Activated T-cell treated with anti-CD3 and anti-CD28 coated beads, Interleukin-2, amount 50 U/mL, for 24 hours (primary cell): ENCODE data around the gene PPP1R17.

Experiments used
- DNase-seq: peaks from one replicate; pipeline ENCODE4 v3.0.0-alpha.2; 2020
- H3K27ac Mint-ChIP-seq: 2 replicates; pipeline ENCODE4 v1.8.0; 2020; ENCODE audit warnings: mild to moderate bottlenecking, mixed read lengths
- H3K27me3 Mint-ChIP-seq: 2 replicates; pipeline ENCODE4 v1.8.0; 2020; ENCODE audit warnings: mixed read lengths
- H3K36me3 Mint-ChIP-seq: 2 replicates; pipeline ENCODE4 v1.8.0; 2020; ENCODE audit warnings: low read depth, mixed read lengths
- H3K4me1 Mint-ChIP-seq: 2 replicates; pipeline ENCODE4 v1.8.0; 2020; ENCODE audit warnings: low read depth, mixed read lengths
- H3K4me3 Mint-ChIP-seq: 2 replicates; pipeline ENCODE4 v1.8.0; 2020; ENCODE audit warnings: mild to moderate bottlenecking, moderate library complexity, mixed read lengths
- H3K9me3 Mint-ChIP-seq: 2 replicates; pipeline ENCODE4 v1.8.0; 2020; ENCODE audit warnings: mixed read lengths

The PPP1R17 gene

DNA sequence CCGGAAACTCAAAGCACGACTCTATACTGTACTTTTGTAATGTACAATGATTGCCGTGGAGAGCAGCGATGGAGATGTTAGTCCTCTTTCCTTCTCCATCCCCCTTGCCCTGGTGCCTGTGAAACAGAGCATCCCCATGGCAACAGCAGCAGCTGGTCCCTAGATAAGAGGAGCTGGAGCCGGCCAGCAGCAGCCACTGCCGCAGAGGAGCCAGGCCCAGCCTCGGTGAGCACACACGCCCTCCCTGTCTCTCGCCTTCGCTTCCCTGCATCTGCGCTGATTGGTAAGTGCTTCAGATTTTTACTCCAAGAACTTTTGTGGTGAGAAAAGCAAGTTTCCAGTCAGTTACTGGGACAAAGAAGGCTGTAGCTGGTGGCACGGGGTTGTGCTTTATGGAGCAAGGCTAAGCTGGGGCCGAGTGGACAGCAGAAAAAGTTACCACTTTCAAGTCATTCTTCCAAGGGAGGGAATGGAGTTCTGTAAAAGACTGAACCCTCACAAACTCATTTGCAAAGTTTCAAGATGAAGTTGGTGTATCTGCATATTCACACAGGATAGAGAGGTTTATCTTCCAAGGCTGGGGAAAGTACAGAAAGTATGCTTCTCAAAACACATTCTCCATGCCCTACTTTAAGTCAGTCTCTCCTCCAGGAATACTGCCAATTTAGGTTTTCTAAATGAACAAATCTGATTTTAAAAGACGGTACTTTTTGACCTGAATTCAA, at the start of gene PPP1R17:
Gene PPP1R17 (plus strand): TSS at position 192 of the 725 bp plus-strand sequence. CDS start 5,227 bp downstream, outside the sequence.
- DNase-seq = no peak
- no peaks in the 10 kb centered on the region for H3K9me3 Mint-ChIP-seq
- H3K4me3 Mint-ChIP-seq = no peak within 1 kb of the TSS
- H3K27ac Mint-ChIP-seq = no peak within 1 kb of the TSS
- H3K36me3 Mint-ChIP-seq = no peaks in the 10 kb centered on the region
- H3K4me1 Mint-ChIP-seq = no peaks in the 10 kb centered on the region
- no peaks in the 10 kb centered on the region for H3K27me3 Mint-ChIP-seq

DNA sequence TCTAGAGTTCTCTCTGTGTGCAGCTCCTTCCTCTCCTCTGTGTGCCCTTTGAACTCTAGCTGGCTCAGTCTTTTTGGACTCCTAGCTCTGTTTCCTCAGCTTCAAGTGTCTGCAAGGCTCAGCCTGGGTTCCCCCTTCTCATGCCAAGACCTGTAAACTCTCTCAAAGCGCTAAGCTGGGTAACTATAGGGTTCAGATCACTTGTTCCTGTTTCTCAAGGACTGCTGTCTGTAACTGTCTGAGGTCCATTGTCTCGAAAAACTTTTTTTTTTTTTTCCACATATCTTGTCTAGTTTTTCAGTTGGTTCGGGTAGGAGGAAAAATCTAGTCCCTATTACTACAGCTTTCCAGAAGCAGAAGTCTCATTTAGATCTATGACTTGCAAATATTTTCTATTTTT, 46.6 kb upstream of the PPP1R17 start:
- Mint-ChIP-seq H3K27me3 (no peaks in the 10 kb centered on the region), H3K4me1 (no peaks in the 10 kb centered on the region), H3K4me3 (no peak overlapping the region), H3K27ac (no peak overlapping the region), H3K9me3 (no peaks in the 10 kb centered on the region), H3K36me3 (no peaks in the 10 kb centered on the region)
- DNase-seq = no peak

DNA sequence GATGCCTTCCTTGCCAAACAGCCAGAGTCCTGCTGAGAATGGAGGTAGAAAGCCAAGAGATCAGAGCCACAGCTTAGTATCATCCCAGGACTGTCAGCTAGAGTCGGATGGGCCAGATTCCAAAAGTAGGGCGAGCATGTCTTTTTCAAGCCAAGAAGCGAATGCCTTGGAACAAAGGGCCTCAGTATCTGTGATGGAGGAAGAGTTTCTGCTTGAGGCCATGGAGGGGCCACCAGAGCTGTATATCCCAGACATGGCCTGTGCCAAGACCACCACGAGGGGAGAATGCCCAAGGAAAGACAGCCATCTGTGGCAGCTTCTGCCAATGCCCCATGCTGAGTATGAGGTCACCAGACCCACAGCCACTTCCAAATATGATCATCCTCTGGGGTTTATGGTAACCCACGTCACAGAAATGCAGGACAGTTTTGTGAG, 44.3 kb upstream of the PPP1R17 start:
- Mint-ChIP-seq H3K4me3 (no peak overlapping the region), H3K4me1 (no peaks in the 10 kb centered on the region), H3K27ac (no peak overlapping the region), H3K27me3 (no peaks in the 10 kb centered on the region), H3K36me3 (no peaks in the 10 kb centered on the region), H3K9me3 (no peaks in the 10 kb centered on the region)
- no peak for DNase-seq

DNA sequence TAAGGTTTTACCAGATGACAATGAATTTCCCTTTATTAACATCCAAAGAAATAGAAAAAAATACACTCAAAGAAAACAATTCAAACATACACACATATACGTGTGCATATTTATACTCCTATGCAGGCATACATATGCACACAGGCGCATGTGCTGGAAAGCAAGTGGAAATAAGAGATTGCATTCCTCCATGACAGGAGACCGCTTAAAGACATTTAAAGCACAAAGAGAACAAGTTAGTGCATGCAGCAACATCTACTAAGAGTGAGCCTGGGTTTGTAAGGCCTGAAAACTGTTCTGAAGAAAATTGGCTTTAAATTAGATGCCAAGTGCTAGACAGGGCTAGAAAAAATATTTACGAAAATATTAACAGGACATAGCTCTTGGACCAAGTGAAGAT, 40.1 kb upstream of the PPP1R17 start:
- Mint-ChIP-seq H3K4me1 (no peaks in the 10 kb centered on the region), H3K9me3 (no peaks in the 10 kb centered on the region), H3K36me3 (no peaks in the 10 kb centered on the region), H3K27me3 (no peaks in the 10 kb centered on the region), H3K27ac (no peak overlapping the region), H3K4me3 (no peak overlapping the region)
- no peak for DNase-seq

DNA sequence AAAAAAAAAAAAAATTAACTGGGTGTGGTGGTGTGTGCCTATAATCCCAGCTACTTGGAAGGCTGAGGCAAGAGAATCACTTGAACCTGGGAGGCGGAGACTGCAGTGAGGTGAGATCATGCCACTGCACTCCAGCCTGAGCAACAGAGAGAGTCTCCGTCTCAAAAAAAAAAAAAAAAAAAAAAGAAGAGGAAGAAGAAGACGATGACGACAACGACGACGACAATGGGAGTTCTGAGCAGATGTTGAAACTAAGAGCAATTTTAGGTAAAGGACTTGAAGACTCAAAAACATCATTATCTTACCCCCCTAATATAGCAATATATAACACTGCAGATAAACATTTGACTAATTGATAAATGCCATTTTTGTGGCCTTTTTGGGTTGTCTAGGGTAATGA, 39.5 kb upstream of the PPP1R17 start:
- no peak for DNase-seq

DNA sequence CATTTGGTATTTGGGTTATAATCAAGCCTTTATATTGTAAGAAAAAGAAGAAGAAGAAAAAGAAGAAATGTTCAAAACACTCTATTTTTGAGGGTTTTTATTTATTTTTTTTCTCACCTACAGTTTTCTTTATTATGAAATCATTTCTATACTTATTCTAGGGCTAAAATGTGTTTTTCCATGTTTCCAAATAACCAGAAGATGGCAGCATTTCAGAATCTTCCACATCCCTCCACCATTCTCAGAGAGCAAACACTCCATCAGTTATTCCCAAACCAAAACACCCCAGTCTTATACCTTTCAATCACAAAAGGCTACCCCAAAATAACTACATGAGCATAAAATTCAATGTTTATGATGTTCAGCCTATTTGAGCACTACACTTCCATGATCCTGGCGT, 38.7 kb upstream of the PPP1R17 start:
- no peaks in the 10 kb centered on the region for H3K4me1 Mint-ChIP-seq
- H3K36me3 Mint-ChIP-seq = no peaks in the 10 kb centered on the region
- no peaks in the 10 kb centered on the region for H3K9me3 Mint-ChIP-seq
- no peaks in the 10 kb centered on the region for H3K27me3 Mint-ChIP-seq
- H3K27ac Mint-ChIP-seq = no peak overlapping the region
- DNase-seq = no peak
- no peak overlapping the region for H3K4me3 Mint-ChIP-seq

More for the DNA sequence above, 39.5 kb upstream of the PPP1R17 start:
- no peaks in the 10 kb centered on the region for H3K4me1 Mint-ChIP-seq
- no peak overlapping the region for H3K4me3 Mint-ChIP-seq
- H3K36me3 Mint-ChIP-seq = no peaks in the 10 kb centered on the region
- no peak overlapping the region for H3K27ac Mint-ChIP-seq
- H3K27me3 Mint-ChIP-seq = no peaks in the 10 kb centered on the region
- H3K9me3 Mint-ChIP-seq = no peaks in the 10 kb centered on the region

DNA sequence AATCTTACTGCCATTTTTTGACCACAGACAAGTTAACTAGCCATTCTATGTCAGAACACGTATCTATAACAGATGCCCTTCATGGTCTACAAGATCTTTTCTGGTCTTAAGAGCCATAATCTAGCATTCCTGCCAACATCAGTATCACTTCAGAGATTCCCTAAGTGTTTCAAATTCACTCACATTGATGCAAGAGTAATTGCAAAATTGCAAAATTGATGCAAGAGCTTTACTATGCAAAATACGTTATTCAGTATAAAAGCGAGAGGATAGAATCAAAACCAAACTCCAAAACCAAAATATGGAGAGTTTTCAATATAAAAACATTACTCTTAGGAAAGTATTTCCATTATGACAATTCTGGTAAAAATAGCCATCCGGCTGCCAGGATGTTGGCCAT, 38.1 kb upstream of the PPP1R17 start:
- Mint-ChIP-seq H3K4me3 (no peak overlapping the region), H3K27me3 (no peaks in the 10 kb centered on the region), H3K27ac (no peak overlapping the region), H3K9me3 (no peaks in the 10 kb centered on the region), H3K36me3 (no peaks in the 10 kb centered on the region), H3K4me1 (no peaks in the 10 kb centered on the region)
- DNase-seq = no peak

DNA sequence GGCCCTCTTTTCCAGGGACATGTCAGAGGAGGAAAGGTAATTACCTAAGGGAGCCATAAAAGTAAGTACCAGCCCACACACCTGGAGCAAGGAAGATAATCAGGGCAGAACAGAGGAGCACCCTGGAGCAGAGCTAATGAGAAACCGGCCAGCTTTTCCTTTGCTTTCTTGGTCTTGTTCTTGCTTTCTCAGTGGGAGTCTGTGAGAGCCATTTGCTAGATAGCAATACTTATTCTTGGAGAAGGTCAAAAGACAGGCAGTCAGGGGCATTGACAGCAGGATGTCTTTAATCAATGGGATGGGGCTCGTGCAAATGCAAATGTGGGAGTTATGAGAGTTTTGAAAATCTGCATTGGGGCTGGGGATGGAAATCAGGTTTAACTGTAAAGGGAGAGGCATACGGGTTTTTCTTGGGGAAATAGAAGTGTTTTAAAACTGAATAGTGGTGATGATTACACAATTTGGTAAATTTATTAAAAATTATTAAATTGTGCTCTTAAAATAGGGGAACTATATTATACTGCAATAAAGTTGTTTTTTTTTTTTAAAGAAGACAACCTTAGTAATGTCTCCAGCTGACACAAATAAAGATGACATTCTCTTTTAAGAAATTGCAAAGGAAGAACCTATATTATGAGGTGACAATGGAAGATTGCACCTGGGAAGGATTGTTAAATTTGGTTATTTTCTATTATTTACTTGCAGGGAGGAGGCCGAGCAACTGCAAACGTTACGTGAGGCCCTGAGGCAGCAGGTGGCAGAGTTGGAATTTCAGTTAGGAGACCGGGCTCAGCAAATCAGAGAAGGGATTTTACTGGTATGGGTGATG, 35.6 kb upstream of the PPP1R17 start:
- no peak overlapping the region for H3K27ac Mint-ChIP-seq
- no peaks in the 10 kb centered on the region for H3K4me1 Mint-ChIP-seq

DNA sequence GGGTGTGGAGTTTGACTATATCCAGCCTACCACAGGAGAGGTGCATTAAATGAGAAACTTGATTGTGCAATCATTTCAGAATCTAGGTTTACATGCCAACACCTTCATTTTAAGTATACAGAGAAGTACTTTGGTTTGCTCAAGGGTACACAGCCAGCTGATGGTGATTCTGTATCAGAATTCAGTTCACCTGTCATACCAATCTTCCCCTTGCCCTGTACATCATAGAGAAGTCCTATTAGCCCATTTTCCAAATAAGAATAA, 35.0 kb upstream of the PPP1R17 start:
- H3K4me1 Mint-ChIP-seq = no peaks in the 10 kb centered on the region
- no peaks in the 10 kb centered on the region for H3K9me3 Mint-ChIP-seq
- no peak overlapping the region for H3K27ac Mint-ChIP-seq
- no peaks in the 10 kb centered on the region for H3K27me3 Mint-ChIP-seq
- no peak overlapping the region for H3K4me3 Mint-ChIP-seq
- DNase-seq = no peak
- no peaks in the 10 kb centered on the region for H3K36me3 Mint-ChIP-seq

More for the DNA sequence above, 35.6 kb upstream of the PPP1R17 start:
- no peaks in the 10 kb centered on the region for H3K9me3 Mint-ChIP-seq
- no peak for DNase-seq
- H3K27me3 Mint-ChIP-seq = no peaks in the 10 kb centered on the region
- no peak overlapping the region for H3K4me3 Mint-ChIP-seq
- H3K36me3 Mint-ChIP-seq = no peaks in the 10 kb centered on the region

DNA sequence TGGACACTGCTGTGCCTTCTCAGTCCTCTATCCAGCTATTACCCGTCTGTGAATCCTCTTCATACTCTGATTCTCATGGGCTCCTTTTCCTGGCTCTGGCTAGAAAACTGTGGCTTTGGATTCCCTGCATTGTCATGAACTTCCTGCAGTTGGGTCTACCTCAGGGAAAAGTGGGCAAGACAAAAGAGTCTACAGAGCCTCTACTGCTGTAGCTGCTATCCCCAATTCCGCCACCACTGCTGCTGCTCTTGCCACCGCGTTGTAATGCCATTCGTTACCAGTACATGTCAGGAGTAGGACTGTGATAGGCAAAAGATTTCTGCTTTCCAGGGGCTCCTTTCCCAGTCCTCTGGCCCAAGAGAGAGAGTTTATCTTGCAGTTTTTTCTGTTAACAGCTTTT, 23.9 kb upstream of the PPP1R17 start:
- no peak overlapping the region for H3K27ac Mint-ChIP-seq
- peaks cover 10% of the 10 kb centered on the region for H3K9me3 Mint-ChIP-seq

DNA sequence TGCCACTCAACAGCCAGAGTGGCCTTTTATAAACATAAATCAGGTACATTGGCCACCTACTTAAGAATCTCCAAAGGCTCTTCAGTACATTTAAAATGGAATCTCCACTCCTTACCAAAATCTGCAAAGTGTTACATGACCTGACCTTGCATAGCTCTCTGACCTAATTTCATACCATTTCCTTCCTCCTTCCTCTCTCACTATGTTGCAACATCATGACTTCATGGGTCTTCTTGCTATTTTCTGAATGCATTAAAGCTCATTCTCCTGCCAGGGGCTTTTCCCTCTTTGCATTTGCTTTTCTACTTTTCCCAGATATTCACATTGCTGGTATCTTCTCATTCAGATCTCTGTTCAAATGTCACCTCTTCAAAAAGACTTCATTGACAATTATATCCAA, 22.1 kb upstream of the PPP1R17 start:
- Mint-ChIP-seq H3K9me3 (peaks cover 10% of the 10 kb centered on the region), H3K27me3 (no peaks in the 10 kb centered on the region)
- no peak for DNase-seq

More for the DNA sequence above, 23.9 kb upstream of the PPP1R17 start:
- DNase-seq = no peak
- Mint-ChIP-seq H3K4me1 (no peaks in the 10 kb centered on the region), H3K27me3 (no peaks in the 10 kb centered on the region), H3K4me3 (no peak overlapping the region), H3K36me3 (no peaks in the 10 kb centered on the region)

DNA sequence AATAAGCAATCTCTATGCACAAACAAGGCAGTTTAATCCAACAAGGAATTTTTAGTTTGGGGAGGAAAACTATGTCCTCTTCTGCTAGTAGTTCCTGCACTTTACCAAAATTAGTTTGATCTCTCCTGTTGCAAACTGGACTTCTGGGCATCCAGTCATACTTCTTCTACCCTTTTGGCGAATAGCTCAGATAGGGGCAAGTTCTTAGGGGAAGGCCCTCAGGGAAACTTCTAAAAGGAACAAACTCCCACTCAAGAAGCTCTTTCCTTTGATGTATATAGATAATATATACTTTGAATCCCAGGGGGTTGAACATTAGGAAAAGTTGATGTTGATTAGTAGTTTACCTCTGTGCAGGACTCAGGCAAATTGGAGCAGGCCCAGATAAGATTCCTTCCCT, 21.5 kb upstream of the PPP1R17 start:
- no peak for DNase-seq
- peaks cover 8% of the 10 kb centered on the region for H3K9me3 Mint-ChIP-seq
- H3K27me3 Mint-ChIP-seq = no peaks in the 10 kb centered on the region
- no peak overlapping the region for H3K4me3 Mint-ChIP-seq
- H3K27ac Mint-ChIP-seq = no peak overlapping the region
- no peaks in the 10 kb centered on the region for H3K4me1 Mint-ChIP-seq
- no peaks in the 10 kb centered on the region for H3K36me3 Mint-ChIP-seq

More for the DNA sequence above, 22.1 kb upstream of the PPP1R17 start:
- no peaks in the 10 kb centered on the region for H3K4me1 Mint-ChIP-seq
- H3K36me3 Mint-ChIP-seq = no peaks in the 10 kb centered on the region
- no peak overlapping the region for H3K4me3 Mint-ChIP-seq
- H3K27ac Mint-ChIP-seq = no peak overlapping the region

DNA sequence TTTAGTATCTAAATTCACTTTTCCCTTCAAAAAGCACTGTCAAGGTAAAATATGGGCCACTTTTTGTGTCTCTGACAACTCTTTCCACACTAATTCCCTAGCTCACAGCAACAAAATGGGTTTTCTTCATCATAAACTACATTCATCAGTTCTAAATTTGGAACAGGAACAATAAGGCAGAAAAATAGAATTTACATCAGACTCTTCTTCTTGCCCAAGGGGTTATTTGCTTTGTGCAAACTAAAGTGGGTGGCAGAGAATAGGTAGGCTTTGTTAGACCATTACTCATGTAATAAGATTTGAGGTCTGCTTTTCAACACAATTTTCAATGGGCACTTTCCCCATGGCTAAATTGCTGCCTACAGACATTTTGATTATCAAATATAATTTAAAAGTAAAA, 17.6 kb upstream of the PPP1R17 start:
- H3K4me1 Mint-ChIP-seq = no peaks in the 10 kb centered on the region

DNA sequence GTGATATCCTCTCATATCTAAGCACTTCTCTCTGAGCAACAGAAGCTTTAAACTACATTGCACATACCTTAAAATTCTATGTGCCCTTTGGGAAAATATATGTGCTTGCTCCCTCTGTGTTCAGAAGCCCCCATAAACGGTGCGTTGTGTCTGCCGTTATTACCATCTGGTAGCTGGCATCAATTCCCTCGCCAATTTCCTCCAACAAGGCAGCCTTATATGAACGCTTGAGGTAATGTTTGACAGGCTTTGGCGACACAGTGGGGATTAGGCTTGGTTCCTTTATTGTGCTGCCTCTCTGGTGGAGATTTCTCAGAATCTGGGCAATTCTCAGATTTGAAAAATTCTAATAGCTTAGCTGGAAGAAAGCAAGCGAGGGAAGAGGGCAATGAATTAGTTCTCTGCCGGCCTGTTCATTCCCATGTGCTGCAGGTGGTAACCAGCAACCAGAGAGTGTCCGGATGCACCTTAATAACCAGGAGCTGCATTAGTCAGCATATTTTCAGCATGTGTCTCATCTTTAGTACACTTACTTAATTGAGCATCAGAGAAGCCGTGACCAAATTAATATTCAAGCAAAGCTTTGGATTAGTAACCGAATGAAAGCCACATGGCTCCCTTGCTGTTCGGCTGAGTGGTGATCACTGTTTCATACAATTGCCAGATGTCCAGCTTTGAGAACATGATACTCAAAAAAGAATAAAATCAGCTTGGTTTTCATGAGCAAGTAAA, 7.3 kb upstream of the PPP1R17 start:
- no peaks in the 10 kb centered on the region for H3K4me1 Mint-ChIP-seq
- H3K27me3 Mint-ChIP-seq = no peaks in the 10 kb centered on the region
- H3K9me3 Mint-ChIP-seq = peaks cover 3% of the 10 kb centered on the region
- H3K4me3 Mint-ChIP-seq = no peak overlapping the region
- DNase-seq = no peak
- no peak overlapping the region for H3K27ac Mint-ChIP-seq
- H3K36me3 Mint-ChIP-seq = no peaks in the 10 kb centered on the region

More for the DNA sequence above, 17.6 kb upstream of the PPP1R17 start:
- no peaks in the 10 kb centered on the region for H3K36me3 Mint-ChIP-seq
- no peak overlapping the region for H3K27ac Mint-ChIP-seq
- H3K4me3 Mint-ChIP-seq = no peak overlapping the region
- peaks cover 3% of the 10 kb centered on the region for H3K9me3 Mint-ChIP-seq
- no peak for DNase-seq
- H3K27me3 Mint-ChIP-seq = no peaks in the 10 kb centered on the region
